GM06990 (cell line): ENCODE data around the gene RP9.
A peak's percentile ranks its signal among the peaks of the same experiment; 100 is the strongest.

Experiments
- DNase-seq: peaks from one replicate; pipeline ENCODE4 v3.0.0-alpha.2; 2011; ENCODE audit not compliant: insufficient read length; ENCODE audit errors: extremely low read depth
- H3K27me3 ChIP-seq: replicated peaks from 2 replicates; pipeline ENCODE4 v1.6.0; 2011; ENCODE audit warnings: low read length; ENCODE audit not compliant: control insufficient read depth, insufficient read depth
- H3K36me3 ChIP-seq: 2 replicates; pipeline ENCODE4 v1.5.1; 2011; ENCODE audit warnings: low read length; ENCODE audit not compliant: control insufficient read depth, insufficient read depth
- H3K4me3 ChIP-seq: replicated peaks from 2 replicates; pipeline ENCODE4 v1.5.1; 2011; ENCODE audit warnings: low read depth, mild to moderate bottlenecking, control low read depth, low read length
- TF ChIP-seq, protein P1 (sequence below): IDR thresholded peaks from 2 replicates; pipeline ENCODE4 v1.5.1; 2011; ENCODE audit warnings: low read length, control low read depth, mild to moderate bottlenecking, inconsistent platforms; ENCODE audit not compliant: insufficient read depth, poor library complexity, severe bottlenecking

RP9 gene

DNA sequence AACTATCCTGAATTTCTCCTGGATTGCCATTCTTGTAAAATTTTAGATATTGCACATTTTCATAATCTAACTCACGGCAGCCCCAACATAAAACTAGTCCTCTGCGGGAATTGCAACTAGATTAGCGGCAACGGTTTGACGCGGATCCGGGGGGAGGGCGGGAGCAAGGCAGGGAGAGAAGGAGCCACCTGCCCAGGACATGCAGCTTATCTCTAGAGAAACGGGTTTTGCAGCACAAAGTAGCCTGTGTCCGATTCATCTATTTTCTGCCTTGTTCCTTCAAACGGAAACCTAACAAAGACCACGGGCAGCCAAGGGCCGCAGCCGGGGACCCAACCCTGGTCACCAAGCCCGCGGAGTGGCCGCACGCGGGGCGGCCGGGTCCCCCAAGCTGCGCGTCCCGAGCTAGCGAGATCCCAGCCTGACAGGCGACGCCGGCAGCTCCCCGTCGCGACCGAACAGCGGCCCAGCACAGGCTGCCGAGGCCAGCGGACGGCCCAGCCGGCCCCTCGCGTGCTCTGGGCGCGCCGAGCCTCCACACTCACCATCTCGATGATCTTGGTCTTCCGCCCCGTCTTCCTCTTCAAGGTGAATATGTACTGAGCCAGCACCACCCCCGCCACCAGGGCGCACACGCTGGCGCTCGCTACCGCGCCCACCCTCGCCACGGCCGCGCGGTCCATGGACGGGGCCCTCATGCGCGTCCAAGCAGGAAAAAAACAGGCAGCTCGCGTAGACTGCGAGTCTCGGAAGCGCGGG lies 47.0 kb downstream of the RP9 start, which contains the start of gene NT5C3A:
TSS of gene NT5C3A (minus strand) at position 754 of the 759 bp plus-strand sequence. CDS start at position 683, 71 bp downstream.
- H3K4me3 ChIP-seq = peak within 1 kb of the TSS; percentile 76
- no peaks in the 10 kb centered on the region for H3K27me3 ChIP-seq
- DNase-seq = no peak
- H3K36me3 ChIP-seq = peaks cover under 1% of the 10 kb centered on the region; the same call in 1 of the 2 replicates
- TF ChIP-seq, protein P1, sequence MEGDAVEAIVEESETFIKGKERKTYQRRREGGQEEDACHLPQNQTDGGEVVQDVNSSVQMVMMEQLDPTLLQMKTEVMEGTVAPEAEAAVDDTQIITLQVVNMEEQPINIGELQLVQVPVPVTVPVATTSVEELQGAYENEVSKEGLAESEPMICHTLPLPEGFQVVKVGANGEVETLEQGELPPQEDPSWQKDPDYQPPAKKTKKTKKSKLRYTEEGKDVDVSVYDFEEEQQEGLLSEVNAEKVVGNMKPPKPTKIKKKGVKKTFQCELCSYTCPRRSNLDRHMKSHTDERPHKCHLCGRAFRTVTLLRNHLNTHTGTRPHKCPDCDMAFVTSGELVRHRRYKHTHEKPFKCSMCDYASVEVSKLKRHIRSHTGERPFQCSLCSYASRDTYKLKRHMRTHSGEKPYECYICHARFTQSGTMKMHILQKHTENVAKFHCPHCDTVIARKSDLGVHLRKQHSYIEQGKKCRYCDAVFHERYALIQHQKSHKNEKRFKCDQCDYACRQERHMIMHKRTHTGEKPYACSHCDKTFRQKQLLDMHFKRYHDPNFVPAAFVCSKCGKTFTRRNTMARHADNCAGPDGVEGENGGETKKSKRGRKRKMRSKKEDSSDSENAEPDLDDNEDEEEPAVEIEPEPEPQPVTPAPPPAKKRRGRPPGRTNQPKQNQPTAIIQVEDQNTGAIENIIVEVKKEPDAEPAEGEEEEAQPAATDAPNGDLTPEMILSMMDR = no peak

DNA sequence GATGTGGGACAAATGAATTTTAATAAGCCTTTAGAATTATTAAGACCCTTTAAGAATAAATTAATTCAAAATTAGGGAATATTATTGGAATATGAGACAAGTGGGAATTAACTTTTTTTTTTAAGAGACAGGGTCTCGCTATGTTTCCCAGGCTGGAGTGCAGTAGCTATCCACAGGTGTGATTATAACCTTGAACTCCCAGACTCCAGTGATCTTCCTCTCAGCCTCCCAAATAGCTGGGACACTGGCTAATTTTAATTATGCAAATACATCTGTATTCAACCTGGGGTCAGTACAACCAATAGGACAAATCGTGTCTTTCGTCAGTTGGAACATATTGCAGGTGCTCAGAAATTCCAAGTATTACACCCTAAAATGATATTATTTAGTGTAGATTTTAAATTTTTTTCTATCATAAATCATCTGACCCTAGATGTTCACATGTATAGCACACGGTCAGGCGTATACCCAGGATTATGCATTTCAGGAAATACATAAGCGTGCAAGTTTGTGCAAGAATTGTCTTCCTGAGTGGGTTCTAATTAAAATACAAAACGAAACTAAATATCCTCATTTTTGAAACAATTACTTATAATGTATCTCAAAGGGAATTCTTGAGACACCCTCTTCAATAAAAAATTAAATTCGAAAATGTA lies 47.8 kb downstream of the RP9 start:
- Histone ChIP-seq H3K27me3 (no peaks in the 10 kb centered on the region), H3K36me3 (peaks cover 2% of the 10 kb centered on the region; the same call in 1 of the 2 replicates), H3K4me3 (peak overlapping the region; percentile 76)
- DNase-seq = no peak
- TF ChIP-seq, protein P1 = no peak

DNA sequence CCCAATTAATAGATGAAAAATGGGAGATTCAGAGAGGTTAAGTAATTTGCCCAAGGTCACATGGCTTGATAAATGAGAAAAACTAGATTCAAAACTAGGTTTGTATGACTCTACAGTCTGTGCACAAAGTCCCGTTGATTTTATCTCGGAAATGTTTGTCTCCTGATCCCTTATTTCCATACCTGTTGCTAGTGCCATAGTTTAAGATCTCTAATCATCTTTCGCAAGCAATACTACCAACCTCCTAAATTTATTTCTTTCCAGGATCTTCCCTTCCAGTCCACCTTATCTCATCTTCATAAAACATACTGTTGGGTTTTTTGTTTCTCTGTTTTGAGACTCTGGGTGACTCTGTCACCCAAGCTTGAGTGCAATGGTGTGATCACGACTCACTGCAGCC lies 49.6 kb downstream of the RP9 start:
- TF ChIP-seq, protein P1 = no peak
- no peak overlapping the region for H3K4me3 ChIP-seq

DNA sequence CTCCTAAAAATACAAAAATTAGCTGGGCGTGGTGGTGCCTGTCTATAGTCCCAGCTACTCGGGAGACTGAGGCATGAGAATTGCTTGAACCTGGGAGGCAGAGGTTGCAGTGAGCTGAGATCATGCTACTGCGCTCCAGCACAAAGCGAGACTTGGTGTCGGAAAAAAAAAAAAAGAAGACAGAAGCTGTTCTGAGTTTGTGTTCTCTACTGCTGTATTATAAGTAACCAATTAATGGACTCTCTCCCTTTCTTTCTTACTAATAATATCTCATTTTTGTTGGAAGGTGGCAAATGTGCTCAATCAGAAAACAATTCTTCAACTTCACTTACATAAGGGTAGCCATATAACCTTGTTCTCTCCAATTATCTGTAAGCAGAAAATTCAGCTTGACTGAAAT lies 54.0 kb downstream of the RP9 start:
- TF ChIP-seq, protein P1 = no peak
- no peak for DNase-seq
- Histone ChIP-seq H3K27me3 (no peaks in the 10 kb centered on the region), H3K36me3 (peaks cover 2% of the 10 kb centered on the region; the same call in 1 of the 2 replicates), H3K4me3 (no peak overlapping the region)

More for the DNA sequence above, 49.6 kb downstream of the RP9 start:
- H3K27me3 ChIP-seq = no peaks in the 10 kb centered on the region
- DNase-seq = no peak
- peaks cover 2% of the 10 kb centered on the region; the same call in 1 of the 2 replicates for H3K36me3 ChIP-seq

- no peak for DNase-seq
- H3K27me3 ChIP-seq = no peaks in the 10 kb centered on the region
- no peak overlapping the region for H3K4me3 ChIP-seq
- TF ChIP-seq, protein P1 = no peak
- peaks cover 2% of the 10 kb centered on the region; the same call in 1 of the 2 replicates for H3K36me3 ChIP-seq
Observed at GRCh38 chr7:33054261-33054964, 54.8 kb downstream of the RP9 start.
